Measurements from ENCODE around the gene PANK2.
"Not testable (repeated sequence)": the region's sequence is repeated elsewhere in the genome, so short reads cannot be mapped to it uniquely, and the experiment has no call there.

The PANK2 gene
- 116 to 186 (median 146) reads per million in 4 experiments for total RNA-seq

- peak; percentile 95 for DNase-seq
Observed at GRCh38 chr20:3888622-3889488, at the start of gene PANK2. PANK2 (plus strand) TSS chr20:3889387.

- DNase-seq: not testable (repeated sequence)
Observed at GRCh38 chr20:3840201-3840600, 49.0 kb upstream of the PANK2 start.

GRCh38 chr20:3842348-3842930, 46.7 kb upstream of the PANK2 start:
- DNase-seq: no peak

- DNase-seq: no peak
Observed at GRCh38 chr20:3843490-3843889, 45.7 kb upstream of the PANK2 start.

GRCh38 chr20:3843990-3844619, 45.1 kb upstream of the PANK2 start:
- DNase-seq: not testable (repeated sequence)

- no peak for DNase-seq
Observed at GRCh38 chr20:3846378-3846739, 42.8 kb upstream of the PANK2 start.

GRCh38 chr20:3846740-3847428, 42.3 kb upstream of the PANK2 start, which contains the start of gene MAVS:
MAVS (plus strand) TSS chr20:3846834; CDS start chr20:3854625, 7,791 bp downstream.
- DNase-seq: peak; percentile 75

- DNase-seq: no peak
Observed at GRCh38 chr20:3847429-3847940, 41.7 kb upstream of the PANK2 start.

GRCh38 chr20:3848565-3848964, 40.6 kb upstream of the PANK2 start:
- DNase-seq: no peak

GRCh38 chr20:3854462-3854871, 34.7 kb upstream of the PANK2 start:
- no peak for DNase-seq

- no peak for DNase-seq
Observed at GRCh38 chr20:3857405-3857804, 31.8 kb upstream of the PANK2 start.

GRCh38 chr20:3858689-3859088, 30.5 kb upstream of the PANK2 start:
- no peak for DNase-seq

GRCh38 chr20:3861191-3861590, 28.0 kb upstream of the PANK2 start:
- DNase-seq: no peak

GRCh38 chr20:3862333-3862732, 26.9 kb upstream of the PANK2 start:
- no peak for DNase-seq

- no peak for DNase-seq
Observed at GRCh38 chr20:3863317-3863716, 25.9 kb upstream of the PANK2 start.

- DNase-seq: no peak
Observed at GRCh38 chr20:3864518-3864917, 24.7 kb upstream of the PANK2 start.

- no peak for DNase-seq
Observed at GRCh38 chr20:3865152-3865886, 23.9 kb upstream of the PANK2 start.

- DNase-seq: no peak
Observed at GRCh38 chr20:3865887-3866407, 23.2 kb upstream of the PANK2 start.

GRCh38 chr20:3866464-3866863, 22.7 kb upstream of the PANK2 start:
- no peak for DNase-seq

GRCh38 chr20:3867802-3868201, 21.4 kb upstream of the PANK2 start:
- no peak for DNase-seq

GRCh38 chr20:3869839-3870634, 19.1 kb upstream of the PANK2 start:
- no peak for DNase-seq
